Right ventricle myocardium inferior (tissue), 1 donor: ENCODE data around the gene C4orf50. TPM values are rescaled to one million over a fixed set of nuclear protein-coding genes. Genes with fewer than 3 reads are reported as not detected.

Experiments used
- ATAC-seq: fragments of 200-7000 bp; cut with Tn5 transposase; one replicate; pipeline ENCODE4 v1.9.1; 2020; ENCODE audit warnings: mild to moderate bottlenecking, moderate library complexity
- DNase-seq: peaks from one replicate; pipeline ENCODE4 v3.0.0; 2021; ENCODE audit errors: missing footprints
- intact Hi-C: fragments of 100-400 bp; cut with DNase I; formaldehyde crosslinking; loops from one replicate; pipeline ENCODE4 v1.11.0; 2022
- total RNA-seq: library from RNA; stranded (reverse); fragmentation: NEBNext Ultra II Directional; extraction: Animal tissue kit (Norgen Biotek cat#: 25700); gene quantifications from one replicate; pipeline ENCODE4 v1.2.1, GENCODE V29; 2021
- donor health status: DM: no; HTN: yes; CAD: no; lungs with severe emphysema.

The C4orf50 gene
- total RNA-seq, 1 donor from 2014 or later = not detected

DNA sequence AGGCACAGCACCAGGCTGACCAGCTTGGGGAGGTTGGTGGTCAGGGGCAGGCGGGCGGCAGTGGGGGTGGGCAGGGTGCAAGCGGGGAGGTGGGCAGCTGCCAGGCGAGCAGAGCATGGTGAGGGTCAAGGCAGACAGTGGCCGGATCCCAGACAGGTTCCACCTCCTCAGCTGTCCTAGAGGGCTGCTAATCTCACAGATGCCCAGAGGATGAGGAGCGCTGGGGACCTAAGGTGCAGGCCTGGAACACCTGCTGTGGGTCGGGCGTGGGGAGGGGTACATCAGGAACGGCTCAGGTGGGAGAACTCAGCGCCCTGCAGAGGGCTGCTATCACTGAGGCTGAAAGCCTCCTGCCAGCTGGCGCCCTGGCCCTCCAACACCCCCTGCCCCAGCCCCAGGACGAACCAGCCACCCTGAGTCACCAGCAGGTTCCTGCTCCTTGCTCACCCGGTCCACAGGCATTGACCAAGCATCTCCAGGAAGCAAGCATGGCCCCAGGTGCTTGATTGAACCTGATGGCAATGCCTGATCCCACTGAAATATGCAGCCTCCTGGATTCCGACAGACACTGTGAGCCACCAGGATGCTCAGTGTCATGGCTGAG is 28.4 kb upstream of the C4orf50 start:
- DNase-seq = no peak
- intact Hi-C loops = no loop called here
- ATAC-seq = no peak

DNA sequence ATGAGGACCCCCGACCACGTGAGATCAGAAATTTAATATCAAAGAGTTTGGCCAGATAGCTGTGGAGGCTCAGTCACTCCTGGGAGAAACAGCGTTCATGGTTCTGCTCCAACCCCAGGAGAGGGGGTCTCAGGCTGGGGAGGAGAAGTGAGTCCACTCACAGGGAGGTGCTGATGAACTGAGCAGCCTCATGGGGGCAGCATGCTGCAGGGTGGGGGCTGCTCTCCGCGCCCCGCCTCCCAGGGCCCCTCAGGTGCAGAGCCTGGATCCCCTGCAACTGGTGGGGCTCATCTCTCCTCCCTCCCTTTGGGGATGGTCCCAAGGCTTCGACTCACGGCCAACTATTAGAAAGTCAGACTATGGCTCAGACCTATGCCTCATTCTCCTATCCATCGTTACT is 26.6 kb upstream of the C4orf50 start:
- intact Hi-C loops = no loop called here
- DNase-seq (no peak), ATAC-seq (no peak)

DNA sequence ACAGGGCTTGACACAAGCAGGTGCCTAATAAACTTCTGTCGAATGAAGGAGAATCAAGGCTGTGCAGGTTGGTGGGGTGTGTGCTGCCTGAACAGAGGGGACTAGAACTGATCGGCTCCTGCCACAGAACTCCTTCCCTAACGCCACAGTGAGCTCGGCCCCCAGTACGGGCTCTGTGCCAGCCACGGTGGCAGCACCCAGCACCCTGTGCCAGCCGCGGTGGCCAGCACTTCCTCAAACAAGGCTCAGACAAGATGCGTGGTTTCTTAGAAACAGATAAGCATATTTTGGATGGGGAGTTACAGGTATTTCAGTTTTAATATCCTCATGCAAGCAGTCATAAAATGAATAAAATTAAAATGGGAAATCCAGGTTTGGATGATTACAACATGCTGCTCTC is 26.0 kb upstream of the C4orf50 start:
- ATAC-seq (no peak), DNase-seq (no peak)
- intact Hi-C loops = no loop called here

DNA sequence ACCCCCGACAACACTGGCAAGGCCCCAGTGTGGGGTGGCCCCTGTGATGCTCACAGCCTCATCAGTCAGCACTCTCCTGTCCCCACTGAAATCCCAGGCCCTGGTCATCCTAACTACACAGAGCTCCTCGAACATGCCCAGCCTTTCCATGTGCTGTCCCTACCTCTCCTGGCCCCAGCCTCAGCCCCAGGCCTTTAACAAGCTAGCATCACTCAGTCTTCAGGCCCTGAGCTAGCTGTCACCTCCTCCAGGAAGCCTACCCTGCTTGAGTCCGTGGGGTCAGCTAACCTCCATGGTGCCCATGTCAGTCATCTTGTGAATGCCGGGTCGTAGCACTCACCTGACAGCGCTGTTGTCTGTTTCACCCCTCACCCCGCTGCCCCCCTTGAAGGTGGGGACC is 25.6 kb upstream of the C4orf50 start:
- intact Hi-C loops = no loop called here
- ATAC-seq (no peak), DNase-seq (no peak)

DNA sequence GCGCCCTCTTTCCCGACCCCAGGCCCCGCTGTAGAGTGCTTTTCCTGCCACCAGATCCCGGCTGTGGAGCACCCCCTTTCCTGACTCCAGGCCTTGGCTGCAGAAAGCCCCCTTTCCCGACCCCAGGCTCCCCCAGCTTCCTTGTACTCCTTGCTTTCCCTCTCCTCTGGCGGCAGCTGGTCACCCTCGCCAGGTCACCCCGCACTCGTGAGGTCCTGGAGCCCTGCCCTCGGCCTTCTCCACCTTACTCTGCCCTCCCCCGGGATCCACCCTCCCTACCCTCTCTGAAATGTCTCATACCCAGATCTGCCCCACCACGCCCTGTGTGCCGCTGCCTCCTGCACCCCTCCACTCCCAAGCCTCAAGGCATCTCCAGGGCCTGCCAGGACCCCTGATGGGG is 25.0 kb upstream of the C4orf50 start:
- DNase-seq (no peak), ATAC-seq (no peak)
- intact Hi-C loops = no loop called here

DNA sequence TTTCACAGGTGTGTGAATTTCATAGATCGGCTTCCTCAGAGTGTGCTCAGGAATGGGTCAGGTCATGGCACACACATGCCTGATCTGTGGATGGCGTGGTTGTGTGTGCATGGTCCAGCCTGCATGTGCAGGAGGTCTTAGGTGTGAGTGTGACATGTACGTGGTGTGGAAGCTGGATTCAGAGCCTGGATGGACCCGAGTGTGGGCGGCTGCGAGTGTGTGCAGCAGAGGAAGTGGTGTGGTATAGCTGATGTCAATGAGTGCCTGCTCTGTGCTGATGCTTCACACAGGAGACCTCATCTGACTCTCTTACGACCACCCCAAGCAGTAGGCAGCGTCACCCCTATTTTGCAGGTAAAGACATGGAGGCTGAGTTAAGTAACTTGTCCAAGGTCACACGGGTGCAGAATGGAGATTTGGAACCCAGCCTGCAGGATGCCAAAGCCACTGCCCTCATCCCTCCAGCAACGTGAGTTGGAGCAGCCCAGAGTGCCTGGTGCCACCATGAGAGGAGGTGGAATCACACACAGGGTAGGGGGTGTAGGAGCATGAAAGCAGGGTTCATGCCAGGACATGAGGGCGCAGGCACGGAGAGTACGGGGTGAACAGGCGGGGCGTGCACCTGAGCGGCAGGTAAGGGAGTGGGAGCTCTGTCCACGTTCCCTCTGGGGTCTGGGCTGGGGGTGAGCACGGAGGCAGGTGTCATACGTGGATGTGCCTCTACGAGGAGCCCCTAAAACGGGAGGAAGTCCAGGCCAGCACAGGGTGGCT is 24.2 kb upstream of the C4orf50 start:
- intact Hi-C loops = no loop called here
- DNase-seq = no peak
- no peak for ATAC-seq

DNA sequence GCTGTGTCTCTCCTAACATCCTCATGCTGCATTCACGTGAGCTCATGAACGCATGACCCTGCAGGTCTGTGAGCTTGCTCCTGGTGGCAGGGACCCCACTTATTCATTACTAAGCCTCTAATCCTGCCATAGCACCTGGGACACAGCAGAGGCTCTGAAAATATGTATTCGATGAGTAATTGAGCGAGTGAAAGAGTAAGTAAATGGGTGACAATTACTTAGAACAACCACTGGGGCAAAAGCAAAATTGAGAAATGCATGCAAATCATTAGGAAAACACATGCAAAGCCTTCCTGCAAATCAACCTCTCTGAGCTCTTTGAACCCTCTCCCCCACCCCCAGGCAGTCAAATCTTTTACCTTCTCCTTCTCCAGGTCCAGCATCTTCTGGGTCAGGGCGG is 23.6 kb upstream of the C4orf50 start:
- ATAC-seq = no peak
- no peak for DNase-seq
- intact Hi-C loops = no loop called here

DNA sequence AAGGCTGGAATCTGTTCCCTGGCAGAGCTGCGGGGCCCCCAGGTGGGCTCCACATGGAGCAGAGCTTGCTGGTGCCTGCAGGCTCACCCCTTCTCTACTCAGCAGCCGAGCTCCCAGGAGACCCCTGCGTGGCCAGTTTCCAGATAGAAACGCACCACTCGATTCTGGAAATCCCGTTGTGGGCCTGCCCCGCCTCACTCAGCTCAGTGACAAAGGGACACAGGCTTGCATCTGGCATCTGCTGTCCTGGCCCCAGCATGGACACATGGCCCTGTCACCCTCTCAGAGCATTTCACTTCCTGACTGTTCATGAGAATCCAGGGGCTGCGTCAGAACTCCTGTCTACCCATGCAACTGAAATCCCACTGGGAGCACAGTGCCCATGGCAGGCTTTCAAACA is 20.5 kb upstream of the C4orf50 start:
- intact Hi-C loops = no loop called here
- ATAC-seq = no peak
- DNase-seq = no peak

DNA sequence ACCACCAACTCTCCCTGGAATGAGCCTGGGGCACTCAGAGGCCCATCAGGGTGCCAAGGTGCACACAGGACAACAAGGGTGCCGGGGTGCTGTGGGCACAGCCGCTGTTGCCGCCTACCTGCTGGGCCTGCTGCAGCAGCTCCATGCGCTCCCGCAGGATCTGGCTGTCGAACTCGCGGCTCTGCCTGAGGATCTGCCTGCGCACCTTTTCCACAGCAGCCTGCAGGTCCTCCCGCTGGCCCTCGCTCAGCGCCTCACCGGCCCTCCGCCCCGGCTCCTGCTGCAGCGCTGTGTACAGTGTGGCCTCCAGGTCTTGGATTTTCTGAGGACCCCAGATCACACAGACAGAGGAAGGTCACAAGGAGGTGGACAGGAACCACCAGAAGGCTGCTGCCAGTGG is 17.6 kb upstream of the C4orf50 start:
- DNase-seq (no peak), ATAC-seq (no peak)
- intact Hi-C loops = no loop called here

DNA sequence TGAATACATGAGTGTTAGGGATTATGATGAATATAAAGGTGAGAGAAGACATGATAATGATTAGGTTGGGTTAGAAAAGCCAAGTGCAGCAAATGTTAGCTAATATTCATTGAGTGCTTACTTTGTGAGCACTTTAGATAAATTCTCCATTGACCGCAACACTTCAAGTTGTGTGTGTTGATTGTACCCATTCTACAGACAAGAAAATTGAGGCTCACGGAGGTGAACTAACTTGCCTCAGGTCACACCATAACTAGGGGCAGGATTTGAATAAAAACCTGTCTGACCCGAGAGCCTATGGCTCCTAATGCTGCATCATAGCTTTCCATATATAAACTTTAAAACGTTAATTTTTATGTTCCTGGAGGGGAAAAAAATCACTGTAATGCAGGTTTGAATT is 15.2 kb upstream of the C4orf50 start:
- intact Hi-C loops = no loop called here
- no peak for DNase-seq
- no peak for ATAC-seq

DNA sequence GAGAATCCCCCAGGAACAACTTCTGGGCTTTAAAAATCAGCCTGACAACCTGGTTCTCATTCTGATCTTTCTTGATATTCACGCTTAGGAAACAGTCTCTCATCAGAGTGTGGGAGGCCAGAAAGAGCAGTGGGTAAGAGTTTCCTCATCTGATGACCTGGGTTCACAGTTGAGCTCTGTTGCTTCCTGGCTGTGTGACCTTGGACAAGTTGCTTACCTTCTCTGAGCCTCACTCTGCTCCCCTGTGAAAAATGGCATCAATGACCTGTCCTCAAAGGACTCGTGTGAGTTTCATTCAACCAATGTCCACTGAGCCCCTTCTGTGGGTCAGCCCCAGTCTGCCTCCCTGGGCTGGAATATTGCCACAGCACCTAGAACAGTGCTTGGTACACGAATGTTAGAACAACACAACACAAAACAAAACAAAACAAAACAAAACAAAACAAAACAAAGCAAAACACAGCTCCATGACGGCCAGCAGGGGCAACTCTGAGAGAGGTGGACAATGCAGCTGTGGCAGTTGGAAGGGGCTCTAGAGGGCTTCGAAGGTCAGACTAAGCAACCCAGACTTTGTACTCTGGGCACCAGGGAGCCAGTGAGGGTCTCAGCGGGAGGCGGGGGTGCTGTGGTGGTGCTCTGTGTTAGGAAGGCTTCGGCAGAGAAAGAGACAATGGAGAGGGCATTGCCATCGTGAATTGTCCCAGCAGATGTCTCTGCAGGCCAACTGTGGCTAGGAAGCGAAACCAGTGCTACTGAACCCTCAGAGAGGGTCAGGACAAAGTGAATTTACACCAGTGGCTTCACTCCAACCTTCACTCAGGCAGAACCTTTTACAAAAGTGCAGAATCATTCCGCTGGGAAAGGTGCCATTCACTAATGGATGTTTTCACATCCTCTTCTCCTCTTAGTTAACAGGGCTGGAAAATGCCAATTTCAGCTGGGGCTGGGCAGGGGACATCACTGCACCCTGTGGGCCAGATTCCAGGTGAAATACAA is 14.3 kb upstream of the C4orf50 start:
- DNase-seq = no peak

DNA sequence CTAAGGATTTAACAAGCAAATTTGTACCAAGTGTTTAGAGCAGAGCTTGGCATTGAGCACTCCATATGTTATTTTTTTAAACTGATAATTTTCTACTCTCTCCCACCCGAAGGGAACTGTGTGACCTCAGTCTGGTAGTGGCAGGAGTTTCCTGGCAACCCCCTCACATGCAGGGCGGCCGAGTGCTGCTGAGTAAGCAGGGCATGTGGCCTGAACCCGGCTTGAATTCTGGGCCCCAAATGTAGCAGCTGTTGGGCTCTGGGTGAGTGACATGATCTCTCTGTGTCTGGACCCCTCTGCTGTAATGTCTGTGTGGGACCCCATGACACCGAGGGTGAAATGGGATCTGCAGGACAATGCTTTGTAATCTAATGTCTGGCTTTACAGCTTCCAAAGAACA is 13.6 kb upstream of the C4orf50 start:
- ATAC-seq (no peak), DNase-seq (no peak)
- intact Hi-C loops = no loop called here

More for the DNA sequence above, 14.3 kb upstream of the C4orf50 start:
- no peak for ATAC-seq
- intact Hi-C loops = no loop called here

DNA sequence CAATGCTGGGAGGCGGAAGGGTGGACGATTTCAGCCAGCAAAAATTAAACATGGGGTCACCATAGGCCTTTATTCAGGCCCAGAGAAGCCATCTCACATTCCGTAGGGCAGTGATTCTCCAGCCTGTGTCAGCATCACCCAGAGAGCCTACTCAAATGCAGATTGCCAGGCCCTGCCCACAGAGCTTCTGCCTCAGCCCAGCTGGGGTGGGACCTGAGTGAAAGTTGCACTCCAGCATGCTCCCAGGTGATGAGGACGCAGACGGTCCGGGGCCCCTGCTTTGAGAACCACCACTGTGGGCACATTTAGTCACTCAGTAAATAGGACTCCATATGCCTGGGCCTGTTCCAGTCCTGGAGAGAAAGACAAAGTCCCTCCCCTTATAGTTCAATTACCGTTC is 12.4 kb upstream of the C4orf50 start:
- intact Hi-C loops = no loop called here
- no peak for ATAC-seq
- DNase-seq = no peak

DNA sequence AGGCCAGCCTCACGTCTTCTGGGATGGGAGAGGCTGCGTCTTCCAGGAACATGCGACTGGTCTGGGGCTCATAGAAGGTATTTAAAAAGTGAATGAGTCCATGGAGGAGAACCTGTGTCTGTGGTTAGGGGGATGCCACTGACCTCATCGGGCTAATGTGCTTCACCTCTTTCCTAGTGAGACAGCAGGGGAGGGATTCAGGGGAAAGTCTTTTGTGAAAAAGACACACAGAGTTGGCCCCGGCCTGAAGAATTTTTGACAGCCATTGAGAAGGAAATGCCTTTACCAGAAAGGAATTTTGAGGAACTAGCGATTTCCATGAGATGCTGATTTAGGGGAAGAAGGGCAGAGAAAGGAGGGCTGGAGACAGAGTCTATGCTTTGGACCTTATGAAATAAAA is 11.0 kb upstream of the C4orf50 start:
- ATAC-seq (no peak), DNase-seq (no peak)
- intact Hi-C loops = no loop called here

DNA sequence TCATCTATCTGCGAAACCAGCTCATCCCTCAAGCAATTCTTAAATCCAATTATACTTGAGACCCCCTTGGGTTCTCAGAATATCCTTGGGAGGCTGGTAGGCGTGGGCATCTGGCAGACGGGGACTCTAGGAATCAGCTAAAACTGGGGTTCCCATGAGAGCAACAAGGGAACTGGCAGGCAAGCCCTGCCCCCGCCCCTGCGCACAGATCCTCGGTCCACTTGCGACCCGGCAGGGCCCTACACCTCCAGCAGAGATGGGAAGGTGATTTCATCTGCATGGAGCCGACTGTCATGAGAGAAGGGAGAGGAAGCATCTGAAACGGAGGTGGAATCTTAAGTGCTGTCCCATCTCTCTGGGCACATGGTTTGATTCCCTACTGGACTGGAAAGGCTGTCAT is 9.9 kb upstream of the C4orf50 start:
- DNase-seq = no peak

DNA sequence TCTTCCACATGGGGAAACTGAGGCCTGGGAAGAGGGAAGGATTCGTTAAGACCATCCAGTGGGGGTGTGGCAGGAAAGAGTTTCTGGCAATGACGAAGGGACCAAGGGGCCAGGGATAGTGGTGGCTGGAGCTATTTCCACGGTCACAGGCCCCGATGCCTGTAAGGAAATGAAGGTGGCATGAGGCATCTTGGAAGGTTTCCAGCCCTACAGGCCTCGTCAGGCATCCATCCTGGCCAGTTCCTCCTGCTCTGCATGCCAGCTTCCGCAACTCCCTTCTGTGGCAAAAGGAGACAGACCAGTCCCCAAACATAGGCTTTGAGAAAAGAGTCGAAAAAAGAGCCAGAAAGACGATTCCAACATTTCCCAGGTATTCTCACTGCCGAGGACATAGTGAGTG is 9.2 kb upstream of the C4orf50 start:
- intact Hi-C loops = no loop called here
- no peak for ATAC-seq

More for the DNA sequence above, 9.9 kb upstream of the C4orf50 start:
- ATAC-seq = no peak
- intact Hi-C loops = no loop called here

DNA sequence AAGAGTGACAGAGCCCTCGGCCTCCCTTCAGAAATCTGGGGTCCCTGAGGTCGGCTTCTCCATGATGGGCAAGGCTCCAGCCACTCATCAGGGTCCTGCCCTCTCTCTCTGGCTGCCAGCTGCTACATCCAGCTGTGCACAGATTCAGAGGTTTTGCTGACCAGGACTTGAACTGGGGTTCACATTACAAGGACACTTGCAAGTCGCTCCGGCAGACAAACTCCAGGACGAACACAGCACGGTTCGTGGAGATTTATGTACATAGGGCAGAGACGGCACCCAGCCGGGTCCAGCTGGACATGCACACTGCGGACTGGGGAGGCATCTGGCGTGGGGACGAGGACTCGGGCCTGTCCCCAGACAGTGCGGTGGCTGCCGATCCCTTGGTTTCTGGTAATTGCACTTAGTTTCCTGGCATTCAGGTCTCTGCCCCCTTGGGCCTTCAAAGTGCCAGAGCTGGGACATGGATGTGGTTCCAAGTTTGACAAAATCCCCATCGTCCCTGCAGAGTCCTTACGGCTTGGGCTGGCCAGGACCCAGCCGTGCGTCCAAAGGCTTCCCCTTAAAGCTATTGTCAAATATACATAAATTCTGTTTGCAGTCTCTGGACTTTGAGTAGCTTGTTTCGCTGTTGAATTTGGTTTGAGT is 6.2 kb upstream of the C4orf50 start:
- DNase-seq (no peak), ATAC-seq (no peak)
- intact Hi-C loops = no loop called here

More for the DNA sequence above, 9.2 kb upstream of the C4orf50 start:
- DNase-seq = no peak

DNA sequence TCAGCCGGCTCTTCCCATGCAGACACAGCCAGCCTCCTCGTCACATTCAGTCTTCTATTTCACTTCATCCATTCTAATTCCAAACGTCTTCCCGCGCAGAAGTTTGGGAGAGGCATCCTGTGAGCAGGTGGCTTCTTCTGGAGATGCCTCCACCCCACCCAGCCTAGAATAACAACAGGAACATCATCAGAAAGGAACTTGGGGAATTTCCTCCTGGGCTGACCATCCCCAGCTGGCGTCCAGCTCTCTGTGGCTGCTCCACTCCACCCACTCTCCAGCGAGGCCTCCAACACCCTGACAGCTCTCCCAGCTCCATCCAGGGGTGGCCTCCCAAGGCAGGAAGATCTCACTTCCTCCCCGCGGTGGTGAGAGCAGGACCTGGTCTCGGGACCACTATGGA is 5.5 kb upstream of the C4orf50 start:
- ATAC-seq = no peak

DNA sequence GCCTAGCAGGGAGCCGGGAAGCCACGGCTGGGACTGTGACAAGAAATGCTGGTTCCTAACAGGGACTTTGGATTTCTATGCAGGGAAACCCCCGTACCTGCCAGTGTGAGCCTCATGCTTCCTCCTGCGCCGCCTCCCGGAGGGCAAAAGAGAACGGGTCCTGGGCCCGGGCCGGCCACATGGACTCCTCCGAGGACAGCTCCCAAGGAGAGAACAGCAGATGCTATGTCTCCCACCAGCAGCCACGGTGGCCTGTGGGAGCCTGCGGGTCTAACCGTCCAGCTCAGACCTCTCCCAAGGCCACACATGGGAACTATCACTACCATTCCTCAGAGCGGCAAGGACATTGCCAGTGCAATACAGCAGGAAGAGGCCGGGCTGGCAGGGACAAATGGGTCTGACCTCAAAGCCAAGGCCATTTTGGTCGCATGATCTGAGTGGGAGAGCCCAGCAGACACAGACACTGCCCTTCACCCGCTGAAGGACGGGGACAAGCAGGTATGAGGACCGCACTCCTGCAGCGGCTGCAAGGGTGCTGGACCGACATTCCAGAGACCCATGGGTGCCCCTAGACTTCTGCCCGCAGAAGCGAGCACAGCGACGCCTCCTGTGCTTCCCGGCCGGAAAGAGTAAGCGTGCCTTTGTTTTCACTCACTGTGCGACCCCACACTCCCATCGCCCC is 4.5 kb upstream of the C4orf50 start:
- ATAC-seq (no peak), DNase-seq (no peak)
- intact Hi-C loops = no loop called here

More for the DNA sequence above, 5.5 kb upstream of the C4orf50 start:
- no peak for DNase-seq
- intact Hi-C loops = no loop called here
